ENCODE measurements around the gene ATP9A.
A peak's percentile ranks its signal among the peaks of the same experiment; 100 is the strongest.
"Not testable (repeated sequence)": the region's sequence is repeated elsewhere in the genome, so short reads cannot be mapped to it uniquely, and the experiment has no call there.

ATP9A gene

DNA sequence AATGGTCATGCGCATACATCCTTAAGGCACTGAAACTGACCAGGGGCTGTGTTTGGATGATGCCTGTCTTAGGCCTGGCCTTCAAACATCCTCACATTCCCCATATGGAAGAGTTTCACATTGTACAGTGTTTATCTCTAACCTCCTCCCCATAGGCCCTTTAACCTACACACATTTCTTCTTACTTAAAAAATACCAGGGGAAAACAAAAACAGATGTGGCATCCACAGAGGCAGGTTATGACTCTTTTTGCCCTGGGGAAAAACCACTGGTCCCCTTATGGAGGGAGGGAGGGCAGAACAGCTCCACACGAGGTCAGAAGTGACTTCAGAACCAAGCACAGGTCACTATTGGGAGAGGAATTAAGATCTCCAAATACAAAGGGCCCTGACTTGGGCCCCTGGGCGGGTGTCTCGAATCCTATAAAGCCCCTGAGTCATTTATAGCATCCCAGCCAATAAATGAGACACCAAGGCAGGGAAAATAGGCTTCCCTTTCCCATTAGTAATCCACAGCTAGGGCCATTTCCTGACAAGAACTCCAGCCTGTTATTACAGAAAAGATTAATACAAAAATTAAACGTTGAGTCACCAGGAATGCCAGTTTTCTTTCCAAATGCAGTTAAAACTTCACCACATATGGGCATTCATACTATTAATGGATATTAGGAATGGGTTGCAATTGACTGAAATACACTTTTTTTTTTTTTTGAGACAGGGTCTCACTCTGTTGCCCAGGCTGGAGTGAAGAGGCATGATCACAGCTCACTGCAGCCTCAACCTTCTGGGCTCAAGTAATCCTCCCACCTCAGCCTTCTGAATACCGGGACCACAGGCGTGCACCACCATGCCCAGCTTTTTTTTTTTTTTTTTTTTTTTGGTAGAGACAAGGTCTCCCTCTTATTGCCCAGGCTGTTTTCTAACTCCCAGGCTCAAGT lies 107.2 kb downstream of the ATP9A start:
- peak; percentile 48 for DNase-seq (ENCODE audit: low spot score)
- no peak for FAIRE-seq

DNA sequence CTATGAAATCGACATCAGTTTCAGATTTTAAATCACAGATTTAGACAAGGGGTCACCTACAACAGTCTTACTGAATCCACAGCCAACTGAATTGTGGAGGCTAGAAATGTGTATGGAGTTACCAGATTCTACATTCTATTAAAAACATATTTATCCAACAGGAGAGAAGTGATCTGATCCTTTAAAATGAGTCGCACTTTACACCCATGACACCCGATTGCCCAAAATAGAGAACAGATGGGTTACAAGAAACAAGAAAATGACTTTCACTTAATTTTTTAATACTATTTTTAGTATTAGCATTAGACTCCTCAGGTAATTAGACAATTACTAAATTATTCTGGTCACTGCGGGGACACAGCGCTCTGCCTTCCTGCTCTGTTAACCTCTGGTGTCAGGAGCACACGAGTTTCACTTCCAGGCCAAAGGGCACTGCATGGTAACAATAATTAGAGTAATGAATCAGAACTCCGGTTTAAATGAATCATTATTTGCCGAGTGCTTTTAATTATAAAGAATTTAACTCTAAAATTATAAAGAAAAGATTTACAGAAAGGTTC lies 108.6 kb downstream of the ATP9A start:
- FAIRE-seq, result no peak

DNA sequence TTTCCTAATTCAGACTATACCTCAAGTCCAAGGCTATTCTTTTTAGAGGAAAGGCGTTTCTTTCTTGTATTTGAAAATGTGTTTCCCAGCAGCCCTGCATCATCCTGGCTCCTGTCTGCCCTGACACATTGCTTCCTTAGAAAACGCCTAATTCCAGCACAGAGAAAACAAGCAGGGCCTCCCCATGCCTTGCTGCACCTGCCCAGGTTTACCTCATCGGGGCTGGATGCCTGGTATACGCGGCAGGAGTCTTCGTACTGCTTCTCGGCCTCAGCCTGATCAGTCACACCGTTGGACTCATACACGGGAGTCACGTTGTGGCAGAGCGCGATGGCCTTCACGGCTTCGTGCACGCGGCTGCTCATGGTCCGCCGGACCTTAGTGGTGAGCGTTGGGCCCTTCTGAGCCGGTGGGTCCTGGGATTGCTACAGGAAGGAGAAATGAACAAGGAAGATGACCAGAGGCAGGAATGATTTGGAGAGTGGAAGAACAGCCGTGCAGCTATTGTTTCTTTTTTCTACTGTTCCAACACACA lies 111.4 kb downstream of the ATP9A start:
- no peak for DNase-seq (ENCODE audit: low spot score)
- FAIRE-seq, result no peak

More for the DNA sequence above, 108.6 kb downstream of the ATP9A start:
- DNase-seq (ENCODE audit: low spot score), result no peak

DNA sequence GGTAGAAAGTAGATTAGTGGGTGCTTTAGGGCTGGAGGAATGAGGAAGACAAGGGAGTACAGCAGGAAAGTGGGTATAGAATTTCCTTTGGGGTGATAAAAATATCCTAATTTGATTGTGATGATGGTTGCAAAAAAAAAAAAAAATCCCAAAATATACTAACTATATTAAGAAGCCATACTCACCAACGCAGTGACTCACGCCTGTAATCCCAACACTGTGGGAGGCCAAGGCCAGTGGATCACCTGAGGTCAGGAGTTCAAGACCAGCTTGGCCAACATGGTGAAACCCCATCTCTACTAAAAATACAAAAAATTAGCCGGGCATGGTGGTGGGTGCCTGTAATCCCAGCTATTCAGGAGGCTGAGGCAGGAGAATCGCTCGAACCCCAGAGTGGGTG lies 112.1 kb downstream of the ATP9A start:
- not testable (repeated sequence) for FAIRE-seq; DNase-seq (ENCODE audit: low spot score)

DNA sequence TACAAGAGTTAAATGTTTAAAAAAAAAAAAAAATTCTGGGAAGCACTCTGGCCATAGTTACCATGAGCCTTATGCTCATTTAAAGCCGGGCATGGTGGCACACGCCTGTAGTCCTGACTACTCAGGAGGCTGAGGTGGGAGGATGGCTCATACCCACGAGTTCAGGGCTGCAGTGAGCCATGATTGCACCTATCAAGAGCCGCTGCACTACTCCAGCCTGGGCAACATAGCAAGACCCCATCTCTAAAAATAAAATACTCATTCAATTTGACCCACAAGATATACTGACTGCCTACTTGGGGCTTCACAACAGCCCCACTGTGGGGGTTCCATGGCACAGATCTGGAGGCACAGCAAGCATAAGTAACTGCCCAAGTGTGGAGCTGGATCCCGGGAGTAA lies 113.7 kb downstream of the ATP9A start:
- FAIRE-seq (no peak), DNase-seq (ENCODE audit: low spot score) (no peak)

DNA sequence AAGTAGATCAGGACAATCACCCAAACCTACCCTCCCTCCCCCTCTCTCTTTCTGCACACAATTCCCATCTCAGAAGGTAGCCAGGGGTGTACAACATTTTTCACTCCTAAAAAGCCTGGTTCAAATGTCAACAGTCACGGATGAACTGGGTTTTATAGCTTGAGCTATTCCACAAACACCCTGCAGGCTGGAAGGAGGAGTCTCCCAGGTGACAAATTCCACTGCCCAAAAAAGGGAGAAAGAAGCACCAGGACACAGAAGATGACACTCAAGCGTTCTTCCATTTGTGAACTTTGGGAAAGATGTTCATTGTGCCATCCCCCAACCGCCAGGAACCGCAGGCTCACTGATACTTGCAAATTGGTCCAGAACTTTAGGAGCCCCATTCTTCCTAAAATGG lies 114.1 kb downstream of the ATP9A start:
- DNase-seq (ENCODE audit: low spot score) (no peak), FAIRE-seq (no peak)

DNA sequence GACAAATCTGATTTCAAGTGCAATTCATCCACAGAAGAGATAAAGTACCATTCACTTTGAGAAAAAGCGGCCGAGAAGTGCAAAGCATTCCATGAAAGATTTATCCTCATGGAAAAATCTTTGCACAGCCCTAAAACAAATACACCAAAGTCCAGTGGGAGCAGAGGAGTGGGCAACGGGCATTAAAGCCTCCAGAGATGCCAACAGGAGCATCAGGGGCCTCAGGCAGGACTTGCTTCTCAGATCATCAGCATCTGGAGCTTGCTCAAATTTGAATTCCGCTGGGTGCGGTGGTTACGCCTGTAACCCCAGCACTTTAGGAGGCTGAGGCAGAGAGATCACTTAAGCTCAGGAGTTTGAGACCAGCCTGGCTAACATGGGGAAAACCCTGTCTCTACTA lies 115.0 kb downstream of the ATP9A start:
- FAIRE-seq (no peak), DNase-seq (ENCODE audit: low spot score) (no peak)

DNA sequence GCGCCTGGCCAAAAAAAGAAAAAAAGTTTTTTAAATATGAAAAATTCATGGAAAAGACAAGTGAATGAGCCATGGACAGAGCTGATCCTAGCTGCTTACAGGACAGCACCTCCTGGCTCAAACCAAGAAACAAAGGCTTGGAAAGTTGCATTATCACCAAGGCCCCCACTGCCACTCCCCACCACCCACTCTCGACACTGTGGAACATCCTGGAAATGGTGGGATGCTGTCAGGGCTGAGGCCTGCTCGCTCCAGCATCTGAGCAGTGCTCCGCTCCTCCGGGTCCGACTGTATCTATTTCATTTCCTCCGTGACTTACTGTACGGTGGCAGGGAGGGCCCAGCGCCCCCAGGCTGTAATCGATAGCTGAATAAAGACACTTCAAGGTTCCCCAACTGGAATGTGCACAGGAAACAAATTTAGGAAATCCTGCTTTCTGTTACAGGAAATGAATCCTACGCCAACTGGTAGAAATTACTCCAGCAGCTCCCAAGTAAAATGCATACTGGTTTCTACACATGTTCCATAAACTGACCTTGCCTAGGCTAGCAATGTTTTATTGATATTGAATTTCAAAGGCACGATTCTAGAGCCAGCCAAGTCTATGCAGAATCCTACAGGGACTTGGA lies 116.2 kb downstream of the ATP9A start:
- DNase-seq (ENCODE audit: low spot score) (no peak), FAIRE-seq (no peak)

DNA sequence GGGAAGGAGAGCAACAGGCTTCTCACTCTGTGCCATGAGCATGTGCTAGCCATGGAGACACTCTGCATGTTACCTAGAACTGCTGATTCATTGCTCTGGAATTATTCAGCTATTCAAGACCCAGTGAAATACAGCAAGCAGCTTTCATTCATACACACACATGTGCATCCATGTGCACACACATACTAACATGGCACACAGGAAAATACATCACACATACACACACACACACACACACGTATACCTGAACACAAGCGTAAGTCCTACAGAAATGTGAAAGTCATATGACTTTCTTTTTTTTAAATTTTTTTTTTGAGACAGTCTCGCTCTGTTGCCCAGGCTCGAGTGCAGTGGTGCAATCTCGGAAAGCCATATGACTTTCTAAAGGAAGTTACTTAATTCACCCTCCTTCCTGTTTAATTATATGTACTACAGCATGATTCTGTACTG lies 117.5 kb downstream of the ATP9A start:
- DNase-seq (ENCODE audit: low spot score) (peak; percentile 52), FAIRE-seq (no peak)

DNA sequence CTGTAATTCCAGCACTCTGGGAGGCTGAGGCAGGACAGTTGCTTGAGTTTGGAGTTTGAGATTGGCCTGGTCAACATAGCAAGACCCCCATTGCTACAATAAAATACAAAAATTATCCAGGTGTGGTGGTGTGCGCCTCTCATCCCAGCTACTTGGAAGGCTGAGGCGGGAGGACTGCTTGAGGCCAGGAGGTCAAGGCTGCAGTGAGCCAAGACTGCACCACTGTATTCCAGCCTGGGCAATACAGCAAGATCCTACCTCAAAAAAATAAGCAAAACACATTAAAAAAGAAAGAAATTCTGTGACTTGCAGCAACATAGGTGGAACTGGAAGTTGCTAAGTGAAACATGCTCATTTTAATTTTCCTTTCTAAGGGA lies 119.6 kb downstream of the ATP9A start:
- FAIRE-seq (no peak), DNase-seq (ENCODE audit: low spot score) (no peak)

DNA sequence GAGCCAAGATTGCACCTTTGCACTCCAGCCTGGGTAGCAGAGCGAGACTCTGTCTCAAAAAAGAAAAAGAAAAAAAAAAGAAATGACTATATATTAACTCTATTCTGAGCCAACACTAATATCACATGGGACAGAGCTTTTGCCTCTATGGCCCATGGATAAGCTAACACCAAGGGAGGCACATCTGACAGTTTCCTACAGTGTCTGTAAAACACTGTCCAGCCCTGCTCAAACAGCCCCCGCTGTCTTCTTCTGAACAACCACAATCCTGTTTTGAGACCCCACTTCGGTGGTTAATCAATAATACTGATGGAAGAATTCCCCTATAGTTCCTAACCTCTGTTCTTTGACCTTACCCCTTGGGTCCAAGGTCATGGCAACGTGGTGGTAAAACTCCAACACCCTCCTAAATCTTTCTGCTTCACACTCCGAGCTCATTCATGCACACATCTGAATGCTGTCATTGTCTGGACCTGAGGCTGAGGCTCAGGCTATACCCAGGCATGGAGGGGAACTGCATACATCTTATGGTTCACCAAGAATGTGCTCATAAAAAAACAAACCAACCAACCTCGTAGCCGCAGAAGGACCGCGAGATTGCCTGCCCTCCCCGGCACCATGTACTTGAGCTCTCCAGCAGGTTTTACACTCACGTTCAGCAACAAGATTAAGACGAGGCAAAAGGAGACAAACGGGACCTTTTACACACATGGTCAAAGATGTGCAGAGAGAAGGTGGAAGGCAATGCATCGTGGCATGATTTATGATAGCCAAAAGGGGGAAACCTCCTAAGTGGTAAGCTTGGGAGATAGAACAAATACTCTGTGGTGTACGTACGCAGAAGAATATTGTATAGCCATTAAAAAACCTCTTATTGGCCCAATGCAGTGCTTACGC lies 120.3 kb downstream of the ATP9A start:
- FAIRE-seq, result no peak
- no peak for DNase-seq (ENCODE audit: low spot score)

DNA sequence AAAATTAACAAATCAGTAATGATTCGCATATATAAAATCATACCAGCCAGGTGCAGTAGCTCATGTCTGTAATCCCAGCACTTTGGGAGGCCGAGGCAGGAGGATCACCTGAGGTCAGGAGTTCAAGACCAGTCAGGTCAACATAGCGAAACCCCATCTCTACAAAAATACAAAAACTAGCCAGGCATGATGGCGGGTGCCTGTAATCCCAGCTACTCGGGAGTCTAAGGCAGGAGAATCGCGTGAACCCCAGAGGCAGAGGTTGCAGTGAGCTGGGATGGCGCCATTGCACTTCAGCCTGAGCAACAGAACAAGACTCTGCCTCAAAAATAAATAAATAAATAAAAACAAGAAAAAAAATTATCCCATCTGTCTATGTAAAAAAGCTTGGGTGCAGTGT lies 124.4 kb downstream of the ATP9A start:
- DNase-seq (ENCODE audit: low spot score); FAIRE-seq: not testable (repeated sequence)

DNA sequence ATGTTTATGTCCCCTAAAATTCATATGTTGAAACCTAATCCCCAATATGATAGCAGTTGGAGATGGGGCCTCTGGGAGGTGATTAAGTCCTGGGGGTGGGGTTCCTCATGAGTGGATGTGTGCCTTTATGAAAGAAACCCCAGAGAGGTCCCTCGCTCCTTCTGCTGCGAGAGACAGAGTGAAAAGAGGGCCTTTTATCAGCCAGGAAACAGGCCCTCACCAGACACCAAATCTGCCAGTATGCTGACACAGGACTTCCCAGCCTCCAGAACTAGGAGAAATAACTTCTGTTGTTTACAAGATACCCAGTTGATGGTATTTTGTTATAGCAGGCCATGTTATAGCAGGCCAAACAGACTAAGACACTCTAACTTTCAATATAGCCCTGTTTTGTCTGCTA lies 124.8 kb downstream of the ATP9A start:
- DNase-seq (ENCODE audit: low spot score) (no peak), FAIRE-seq (no peak)

DNA sequence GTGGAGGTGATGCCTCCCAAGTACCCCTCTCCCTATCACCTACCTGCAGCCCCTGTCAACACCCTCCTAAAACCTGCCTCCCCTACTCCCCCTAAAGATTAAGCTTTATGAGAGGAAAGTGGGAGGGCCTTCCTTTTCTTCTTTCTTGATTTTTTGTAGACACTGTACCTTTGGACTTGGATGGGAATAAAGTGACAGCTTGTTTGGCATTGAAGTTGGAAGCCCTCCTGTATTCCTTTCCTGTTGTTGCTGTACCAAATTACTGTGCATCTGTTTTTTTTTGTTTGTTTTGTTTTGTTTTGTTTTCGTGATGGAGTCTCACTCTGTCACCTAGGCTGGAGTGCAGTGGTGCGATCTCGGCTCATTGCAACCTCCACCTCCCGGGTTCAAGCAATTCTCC lies 126.3 kb downstream of the ATP9A start:
- DNase-seq (ENCODE audit: low spot score), result no peak
- no peak for FAIRE-seq

DNA sequence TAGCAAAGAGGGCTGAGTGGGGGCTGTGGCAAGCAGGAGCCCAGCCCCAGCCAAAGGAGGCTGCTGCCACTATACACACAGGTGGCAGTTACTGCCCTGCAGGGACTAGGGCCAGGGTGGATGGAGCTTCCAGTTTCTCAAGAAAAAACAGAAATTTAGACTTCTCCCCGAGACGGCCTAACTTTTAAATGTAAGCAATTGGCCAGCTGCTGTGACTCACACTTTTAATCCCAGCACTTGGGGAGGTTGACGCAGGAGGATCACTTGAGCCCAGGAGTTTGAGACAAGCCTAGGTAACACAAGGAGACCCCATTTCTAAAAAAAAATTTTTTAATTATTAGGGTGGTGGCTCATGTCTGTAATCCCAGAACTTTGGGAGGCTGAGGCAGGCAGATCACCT lies 127.4 kb downstream of the ATP9A start:
- FAIRE-seq (no peak), DNase-seq (ENCODE audit: low spot score) (no peak)

DNA sequence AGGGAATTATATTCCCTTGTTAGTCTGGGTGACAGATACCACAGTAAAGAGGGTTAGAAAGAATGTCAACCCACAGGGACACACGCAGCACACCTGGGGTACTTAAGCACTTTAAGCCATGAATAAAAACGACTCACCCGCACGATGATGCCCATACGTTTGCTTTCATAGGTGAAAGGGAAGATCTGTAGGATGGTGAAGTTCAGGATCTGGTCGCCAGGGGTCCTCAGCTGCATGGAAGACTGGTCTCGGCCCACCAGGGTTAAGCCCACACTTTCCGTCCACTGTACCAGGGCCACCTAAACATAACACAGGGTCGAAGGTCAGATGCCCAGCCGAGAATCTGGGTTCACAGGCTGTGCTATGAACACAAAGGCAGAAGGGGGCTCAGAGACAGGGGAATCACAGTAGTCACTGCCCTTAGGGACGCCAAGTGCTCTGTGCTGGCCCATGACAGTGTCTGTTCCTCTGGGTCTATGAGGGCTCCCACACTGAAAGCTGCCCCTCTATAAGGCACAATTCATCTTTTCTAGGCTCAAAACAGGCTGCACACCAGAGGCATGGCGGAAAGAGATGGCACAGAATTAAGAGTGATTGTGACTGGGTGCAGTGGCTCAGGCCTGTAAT lies 128.9 kb downstream of the ATP9A start:
- DNase-seq (ENCODE audit: low spot score), result peak; percentile 78
- peak; percentile 72 for FAIRE-seq

DNA sequence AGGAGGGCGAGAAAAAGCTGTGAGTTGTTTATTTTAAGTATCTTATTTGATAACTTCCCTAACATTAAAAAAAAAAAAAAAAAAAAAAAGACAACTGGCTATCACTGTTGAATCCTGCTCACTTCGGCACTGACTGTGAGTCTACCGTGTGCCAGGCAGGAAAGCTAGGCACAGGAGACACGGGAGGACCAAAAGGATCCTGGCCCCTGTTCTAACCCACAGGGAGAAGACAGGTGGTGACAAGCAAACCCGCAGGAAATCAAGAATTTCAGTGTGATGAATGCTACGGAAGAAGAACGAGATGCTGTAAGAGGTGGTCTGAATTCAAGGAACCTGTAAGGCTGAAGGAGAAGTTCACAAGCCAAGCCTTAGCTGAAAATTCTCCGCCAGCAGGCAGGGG lies 130.9 kb downstream of the ATP9A start:
- FAIRE-seq (no peak), DNase-seq (ENCODE audit: low spot score) (no peak)

DNA sequence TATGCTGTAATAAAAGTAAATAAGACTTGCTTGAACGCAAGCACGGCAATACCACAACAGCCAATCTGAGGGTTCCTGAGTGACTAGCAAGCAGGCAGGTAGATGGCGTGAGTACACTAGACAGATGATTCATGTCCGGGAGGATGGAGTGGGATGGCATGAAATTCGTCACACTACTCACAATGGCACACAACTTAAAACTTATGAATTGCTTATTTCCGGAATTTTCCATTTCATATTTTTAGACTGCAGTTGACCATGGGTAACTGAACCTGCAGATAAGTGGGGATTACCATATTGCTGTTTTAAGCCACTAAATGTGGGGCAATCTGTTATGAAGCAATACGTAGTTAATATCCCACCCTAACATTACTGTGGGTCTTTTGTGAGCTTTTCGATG lies 132.1 kb downstream of the ATP9A start:
- DNase-seq (ENCODE audit: low spot score) (peak; percentile 76), FAIRE-seq (peak; percentile 83)

DNA sequence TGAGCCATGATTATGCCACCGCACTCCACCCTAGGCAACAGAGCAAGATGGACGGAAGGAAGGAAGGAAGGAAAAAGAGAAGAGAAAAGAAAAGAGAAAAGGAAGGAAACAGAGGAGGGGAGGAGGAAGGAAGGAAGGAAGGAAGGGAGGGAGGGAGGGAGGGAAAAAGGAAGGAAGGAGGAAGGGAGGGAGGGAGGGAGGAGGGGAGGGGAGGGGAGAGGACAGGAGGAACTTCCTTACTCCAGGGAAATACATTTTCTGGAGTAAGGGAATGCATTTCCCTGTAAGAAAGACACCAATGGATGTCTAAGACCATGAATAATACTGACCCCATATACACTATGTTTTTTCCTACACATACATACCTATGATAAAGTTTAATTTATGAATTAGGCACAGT lies 132.5 kb downstream of the ATP9A start:
- no peak for FAIRE-seq
- DNase-seq (ENCODE audit: low spot score), result no peak

DNA sequence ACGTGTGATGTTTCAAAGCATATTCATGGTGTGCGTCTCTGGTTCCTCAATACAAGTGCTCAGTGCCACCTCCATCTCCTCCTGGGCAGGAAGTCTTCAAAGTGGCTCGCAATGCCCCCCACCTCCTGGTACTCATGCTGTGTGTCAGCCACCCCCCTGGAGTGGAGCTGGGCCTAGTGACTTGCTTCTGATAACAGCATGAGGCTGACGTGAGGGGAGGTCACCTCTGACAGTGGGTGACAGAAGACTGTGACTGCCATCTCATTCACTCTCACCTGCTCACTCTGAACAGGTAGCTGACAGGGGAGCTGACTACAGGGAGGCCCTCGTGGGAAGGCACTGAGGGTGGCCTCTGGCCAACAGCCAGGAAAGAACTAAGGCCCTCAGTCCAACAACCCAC lies 133.3 kb downstream of the ATP9A start:
- no peak for FAIRE-seq
- DNase-seq (ENCODE audit: low spot score), result no peak

DNA sequence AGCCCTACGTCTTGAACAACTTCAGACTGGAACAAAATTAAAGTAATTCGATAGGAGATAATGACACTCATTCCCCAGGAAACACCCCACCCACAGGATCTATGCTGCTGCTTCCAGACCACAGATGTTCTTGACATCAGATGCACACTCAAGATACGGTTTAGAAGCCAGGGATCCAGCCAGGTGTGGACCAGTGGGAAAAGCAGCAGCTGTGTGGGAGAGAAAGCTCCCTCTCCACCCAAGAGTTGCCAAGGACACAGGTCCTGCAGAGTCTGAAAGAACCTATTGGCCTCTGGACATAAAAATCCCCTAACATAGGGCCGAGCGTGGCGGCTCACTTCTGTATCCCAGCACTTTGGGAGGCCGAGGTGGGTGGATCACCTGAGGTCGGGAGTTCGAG lies 133.9 kb downstream of the ATP9A start:
- DNase-seq (ENCODE audit: low spot score) (no peak), FAIRE-seq (no peak)
